Activated naive CD8-positive, alpha-beta T cell treated with anti-CD3 and anti-CD28 coated beads, Interleukin-2, amount 50 U/mL, for 24 hours (primary cell): ENCODE measurements around the gene ZNF519.
"Not testable (repeated sequence)": the region's sequence is repeated elsewhere in the genome, so short reads cannot be mapped to it uniquely, and the experiment has no call there.

Experiments used
- ATAC-seq: fragments of 150-1000 bp; cut with Tn5 transposase; one replicate; pipeline ENCODE4 v1.10.0; 2021
- DNase-seq: peaks from one replicate; pipeline ENCODE4 v3.0.0; 2021
- H3K27ac Mint-ChIP-seq: one replicate; pipeline ENCODE4 v1.8.0; 2021; ENCODE audit warnings: mild to moderate bottlenecking, mixed read lengths
- H3K27me3 Mint-ChIP-seq: one replicate; pipeline ENCODE4 v1.8.0; 2021; ENCODE audit warnings: mixed read lengths
- H3K36me3 Mint-ChIP-seq: one replicate; pipeline ENCODE4 v1.8.0; 2021; ENCODE audit warnings: low read depth, mixed read lengths
- H3K4me1 Mint-ChIP-seq: one replicate; pipeline ENCODE4 v1.8.0; 2021; ENCODE audit warnings: mixed read lengths
- H3K4me3 Mint-ChIP-seq: one replicate; pipeline ENCODE4 v1.8.0; 2021; ENCODE audit warnings: mild to moderate bottlenecking, moderate library complexity, mixed read lengths
- H3K9me3 Mint-ChIP-seq: one replicate; pipeline ENCODE4 v1.8.0; 2021; ENCODE audit warnings: mixed read lengths

The ZNF519 gene

GRCh38 chr18:14151564-14152113, 19.4 kb upstream of the ZNF519 start:
- not testable (repeated sequence) for H3K36me3 Mint-ChIP-seq, DNase-seq, H3K27ac Mint-ChIP-seq, H3K27me3 Mint-ChIP-seq, H3K4me3 Mint-ChIP-seq, H3K9me3 Mint-ChIP-seq, ATAC-seq, H3K4me1 Mint-ChIP-seq

DNA sequence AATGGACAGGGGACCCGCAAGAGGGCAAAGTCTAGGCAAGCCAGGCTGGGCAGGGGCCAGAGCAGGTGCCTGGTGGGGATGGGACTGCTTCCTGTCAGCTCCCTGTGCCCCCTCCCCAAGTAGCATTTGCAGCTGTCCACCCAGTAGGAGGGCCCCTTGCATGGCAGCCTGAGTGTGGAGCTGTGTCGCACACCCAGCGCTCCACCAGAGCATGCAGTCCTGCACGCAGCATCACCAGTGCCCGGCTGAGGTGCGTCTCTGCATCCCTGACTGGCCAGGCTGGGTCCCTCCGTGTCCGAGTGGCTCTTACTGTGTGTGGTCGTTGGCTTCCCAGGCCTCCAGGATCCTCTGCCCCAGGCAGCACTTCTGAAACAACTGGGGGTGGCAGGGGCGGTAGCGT, 18.5 kb upstream of the ZNF519 start:
- not testable (repeated sequence) for H3K36me3 Mint-ChIP-seq, H3K27me3 Mint-ChIP-seq, DNase-seq, H3K9me3 Mint-ChIP-seq, H3K27ac Mint-ChIP-seq, H3K4me1 Mint-ChIP-seq, H3K4me3 Mint-ChIP-seq
- ATAC-seq = peak; percentile 31

GRCh38 chr18:14149916-14150420, 17.7 kb upstream of the ZNF519 start:
- ATAC-seq, H3K27me3 Mint-ChIP-seq, DNase-seq, H3K4me3 Mint-ChIP-seq, H3K4me1 Mint-ChIP-seq, H3K27ac Mint-ChIP-seq, H3K36me3 Mint-ChIP-seq, H3K9me3 Mint-ChIP-seq: not testable (repeated sequence)

DNA sequence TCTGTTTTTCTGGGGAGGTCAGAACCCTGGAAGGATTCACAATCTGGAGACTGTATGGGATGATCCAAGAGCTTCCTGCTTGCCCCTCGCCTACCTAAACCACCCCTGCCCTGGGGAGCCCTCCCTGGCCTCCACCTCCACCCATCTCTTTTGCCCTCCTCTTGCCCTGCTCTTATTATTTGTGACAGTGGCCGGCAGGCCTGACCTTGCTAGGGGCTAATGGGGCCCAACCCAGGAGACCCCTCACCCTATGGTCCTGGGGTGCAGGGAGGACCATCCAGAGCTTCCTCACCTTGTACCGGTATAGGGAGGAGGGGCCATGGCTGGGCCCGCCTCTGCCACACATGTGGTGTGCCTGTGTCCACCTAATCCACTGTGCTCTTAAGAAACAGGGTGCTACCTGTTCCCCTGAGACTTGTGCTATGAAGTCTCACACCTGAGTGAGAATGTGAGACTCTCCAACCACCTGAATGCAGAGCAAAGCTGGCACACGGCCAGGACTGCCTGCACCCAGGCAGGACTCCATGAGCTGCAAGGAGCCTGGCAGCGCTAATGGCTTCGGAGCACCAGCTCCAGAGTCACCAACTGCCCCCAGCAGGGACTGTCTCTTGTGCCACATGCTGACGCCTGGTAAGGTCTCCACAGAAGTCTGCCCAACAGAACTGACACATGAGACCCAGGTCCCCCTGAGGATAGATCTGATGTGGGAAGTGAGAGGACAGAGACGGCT, 17.1 kb upstream of the ZNF519 start:
- H3K27me3 Mint-ChIP-seq, DNase-seq, H3K9me3 Mint-ChIP-seq, H3K4me3 Mint-ChIP-seq, H3K36me3 Mint-ChIP-seq, H3K4me1 Mint-ChIP-seq, ATAC-seq, H3K27ac Mint-ChIP-seq: not testable (repeated sequence)

DNA sequence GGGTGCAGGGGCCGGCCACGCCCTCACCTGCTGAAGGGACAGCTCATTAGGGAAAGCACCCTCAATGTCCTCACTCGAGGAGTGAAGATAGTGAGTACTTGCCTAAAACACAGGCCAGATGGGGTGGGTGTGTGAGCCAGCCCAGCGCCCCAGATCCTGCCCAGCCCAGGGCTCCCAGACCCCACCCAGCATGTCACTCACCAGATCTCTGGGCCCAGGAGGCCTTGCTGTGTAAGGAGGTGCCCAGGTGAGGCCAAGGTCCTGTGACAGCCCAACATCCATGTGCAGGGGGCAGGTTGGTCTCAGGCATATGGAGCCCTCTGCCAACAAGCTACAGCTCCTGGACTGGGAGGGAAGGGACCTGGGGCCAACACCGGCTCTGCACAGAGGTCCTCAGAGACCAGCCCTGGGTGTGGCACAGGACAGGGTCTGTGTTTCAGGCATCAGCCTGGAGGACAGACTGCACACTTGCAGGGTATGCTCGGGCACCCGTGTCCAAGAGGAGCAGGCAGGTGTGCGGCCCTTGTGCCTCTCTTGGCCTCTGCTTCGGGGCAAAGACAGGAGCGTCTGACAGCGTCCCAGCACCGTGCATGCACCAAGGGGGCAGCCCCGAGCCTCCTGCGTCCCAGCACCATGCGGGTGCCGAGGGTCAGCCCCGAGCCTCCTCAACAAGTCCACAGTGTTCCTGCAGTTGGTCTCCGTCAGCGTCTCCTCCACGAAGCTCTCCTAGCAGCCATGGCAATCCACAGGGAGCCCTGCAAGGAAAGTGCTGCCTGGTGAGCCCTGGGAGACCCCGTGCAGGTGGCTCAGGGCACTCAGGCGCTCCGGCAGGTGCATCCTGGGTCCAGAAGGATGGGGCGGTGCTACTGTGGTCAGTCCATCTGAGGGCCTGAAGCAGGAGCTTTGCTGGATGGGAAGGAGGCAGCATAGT, 16.0 kb upstream of the ZNF519 start:
- H3K36me3 Mint-ChIP-seq, H3K27ac Mint-ChIP-seq, H3K4me3 Mint-ChIP-seq, H3K9me3 Mint-ChIP-seq, ATAC-seq, H3K4me1 Mint-ChIP-seq, H3K27me3 Mint-ChIP-seq, DNase-seq: not testable (repeated sequence)

DNA sequence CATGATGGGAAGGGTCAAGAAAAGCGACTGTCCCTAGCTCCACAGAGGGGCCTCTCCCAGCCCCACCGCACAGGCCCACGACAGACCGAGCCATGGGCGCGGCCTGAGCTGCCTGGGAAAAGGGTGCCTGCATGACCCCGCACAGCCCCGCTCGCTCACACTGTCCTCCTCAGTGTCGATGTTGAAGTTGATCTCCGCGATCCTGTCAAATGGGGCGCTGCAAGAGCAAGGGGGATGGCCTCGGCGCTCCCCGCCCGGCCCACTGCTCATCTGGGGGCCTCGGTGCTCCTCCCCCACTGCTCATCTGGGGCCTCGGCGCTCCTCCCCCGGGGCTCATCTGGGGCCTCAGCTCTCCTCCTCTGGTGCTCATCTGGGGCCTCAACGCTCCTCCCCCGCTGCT, 14.5 kb upstream of the ZNF519 start:
- H3K36me3 Mint-ChIP-seq, H3K4me1 Mint-ChIP-seq, H3K4me3 Mint-ChIP-seq, ATAC-seq, H3K27ac Mint-ChIP-seq, H3K9me3 Mint-ChIP-seq, DNase-seq, H3K27me3 Mint-ChIP-seq: not testable (repeated sequence)

DNA sequence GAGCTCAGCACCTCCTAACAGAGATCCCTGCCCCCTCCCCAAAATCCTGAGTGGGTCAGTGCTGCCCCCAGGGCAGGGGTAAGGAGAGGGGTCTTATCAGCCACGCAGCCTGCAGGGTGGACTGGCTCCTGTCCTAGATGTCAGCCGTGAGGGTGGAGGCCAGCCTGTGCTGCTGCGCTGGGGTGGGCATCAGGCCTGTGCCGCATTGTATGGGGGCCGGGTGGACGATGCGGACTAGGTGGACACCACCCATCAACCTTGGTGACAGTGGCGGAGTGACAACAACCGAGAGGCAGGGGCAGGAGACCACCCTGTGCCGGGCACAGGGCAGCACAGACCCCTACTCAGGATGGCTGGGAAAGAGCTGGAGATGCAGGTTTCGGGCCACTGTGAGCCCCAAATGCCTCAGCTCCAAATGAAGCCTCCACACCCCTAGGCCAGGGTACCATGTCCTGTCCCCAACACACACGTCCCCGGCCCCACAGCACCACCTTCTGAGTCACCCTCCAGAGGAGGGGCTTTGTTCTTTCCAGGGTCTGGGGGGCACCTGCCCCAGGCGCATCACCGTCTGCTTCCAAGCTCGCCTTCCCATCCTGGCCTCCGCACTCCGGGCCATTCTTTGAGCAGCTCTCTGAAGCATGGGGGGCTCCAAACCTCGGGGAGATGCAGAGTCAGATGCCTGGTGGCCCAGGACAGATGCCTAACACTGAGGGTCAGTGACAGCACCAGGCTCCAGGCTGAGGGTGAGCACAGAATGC, 13.5 kb upstream of the ZNF519 start:
- not testable (repeated sequence) for H3K27ac Mint-ChIP-seq, ATAC-seq, H3K9me3 Mint-ChIP-seq, DNase-seq, H3K4me1 Mint-ChIP-seq, H3K36me3 Mint-ChIP-seq, H3K27me3 Mint-ChIP-seq, H3K4me3 Mint-ChIP-seq

DNA sequence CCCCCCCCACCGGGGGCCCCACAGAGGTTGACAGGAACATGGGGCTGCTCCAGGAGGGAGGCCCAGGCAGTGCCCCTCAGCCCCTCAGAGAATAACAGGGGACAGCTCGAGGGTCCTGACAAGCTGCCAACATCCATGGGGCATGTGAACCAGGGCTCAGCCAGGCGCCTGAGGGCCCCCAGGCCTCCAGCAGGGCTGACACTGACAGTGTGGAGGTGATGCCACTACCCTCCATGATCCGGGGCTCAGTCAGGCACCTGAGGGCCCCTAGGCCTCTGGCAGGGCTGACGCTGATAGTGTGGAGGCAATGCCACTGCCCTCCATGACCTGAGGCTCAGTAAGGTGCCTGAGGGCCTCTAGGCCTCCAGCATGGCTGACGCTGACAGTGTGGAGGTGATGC, 12.8 kb upstream of the ZNF519 start:
- ATAC-seq, H3K4me1 Mint-ChIP-seq, H3K36me3 Mint-ChIP-seq, H3K9me3 Mint-ChIP-seq, H3K27ac Mint-ChIP-seq, DNase-seq, H3K4me3 Mint-ChIP-seq, H3K27me3 Mint-ChIP-seq: not testable (repeated sequence)

DNA sequence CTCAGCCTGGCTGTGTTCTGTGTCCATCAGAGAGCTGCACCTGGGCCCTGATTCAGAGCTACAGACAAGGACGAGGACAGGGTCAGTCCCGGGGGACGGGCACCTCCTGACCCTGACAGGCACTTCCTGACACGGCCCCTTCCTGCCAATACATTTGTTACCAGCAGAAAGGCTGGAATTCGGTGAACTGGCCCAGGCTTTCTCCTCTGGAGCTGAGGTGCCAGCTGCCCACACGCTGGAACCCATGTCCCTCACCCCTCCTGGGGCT, 12.3 kb upstream of the ZNF519 start:
- Mint-ChIP-seq H3K27me3 (no peaks in the 10 kb centered on the region), H3K36me3 (no peaks in the 10 kb centered on the region), H3K4me1 (no peaks in the 10 kb centered on the region), H3K27ac (no peak overlapping the region), H3K9me3 (no peaks in the 10 kb centered on the region), H3K4me3 (no peak overlapping the region)
- ATAC-seq (no peak), DNase-seq (no peak)

- H3K4me3 Mint-ChIP-seq = not testable (repeated sequence)
Observed at GRCh38 chr18:14143871-14144627, 11.8 kb upstream of the ZNF519 start.

GRCh38 chr18:14143396-14143795, 11.2 kb upstream of the ZNF519 start:
- H3K27me3 Mint-ChIP-seq, H3K4me3 Mint-ChIP-seq, H3K36me3 Mint-ChIP-seq, ATAC-seq, H3K27ac Mint-ChIP-seq, DNase-seq, H3K4me1 Mint-ChIP-seq, H3K9me3 Mint-ChIP-seq: not testable (repeated sequence)

More at GRCh38 chr18:14143871-14144627, 11.8 kb upstream of the ZNF519 start:
- H3K4me1 Mint-ChIP-seq, H3K9me3 Mint-ChIP-seq, ATAC-seq, DNase-seq, H3K27me3 Mint-ChIP-seq, H3K36me3 Mint-ChIP-seq, H3K27ac Mint-ChIP-seq: not testable (repeated sequence)

- not testable (repeated sequence) for H3K9me3 Mint-ChIP-seq, H3K4me3 Mint-ChIP-seq, DNase-seq, H3K36me3 Mint-ChIP-seq, H3K4me1 Mint-ChIP-seq, H3K27me3 Mint-ChIP-seq, H3K27ac Mint-ChIP-seq, ATAC-seq
Observed at GRCh38 chr18:14142177-14142576, 9.9 kb upstream of the ZNF519 start.

DNA sequence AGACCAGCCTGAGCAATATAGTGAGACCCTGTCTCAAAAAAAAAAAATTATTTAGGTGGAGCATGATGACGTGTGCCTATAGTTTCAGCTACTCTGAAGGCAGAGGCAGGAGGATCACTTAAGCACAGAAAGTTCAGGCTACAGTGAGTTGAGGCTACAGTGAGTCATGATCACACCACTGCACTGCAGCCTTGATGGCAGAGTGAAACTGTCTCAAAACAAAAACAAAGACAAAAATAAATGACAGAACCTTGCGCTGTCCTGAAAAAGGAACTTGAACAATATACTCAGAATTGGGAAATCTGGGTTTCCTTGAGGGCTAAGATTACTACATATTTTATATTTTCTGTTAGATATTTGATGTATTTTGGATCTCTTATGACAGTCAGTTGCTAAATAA, 7.3 kb upstream of the ZNF519 start:
- DNase-seq, H3K36me3 Mint-ChIP-seq, ATAC-seq, H3K27ac Mint-ChIP-seq, H3K27me3 Mint-ChIP-seq, H3K4me3 Mint-ChIP-seq, H3K4me1 Mint-ChIP-seq, H3K9me3 Mint-ChIP-seq: not testable (repeated sequence)

DNA sequence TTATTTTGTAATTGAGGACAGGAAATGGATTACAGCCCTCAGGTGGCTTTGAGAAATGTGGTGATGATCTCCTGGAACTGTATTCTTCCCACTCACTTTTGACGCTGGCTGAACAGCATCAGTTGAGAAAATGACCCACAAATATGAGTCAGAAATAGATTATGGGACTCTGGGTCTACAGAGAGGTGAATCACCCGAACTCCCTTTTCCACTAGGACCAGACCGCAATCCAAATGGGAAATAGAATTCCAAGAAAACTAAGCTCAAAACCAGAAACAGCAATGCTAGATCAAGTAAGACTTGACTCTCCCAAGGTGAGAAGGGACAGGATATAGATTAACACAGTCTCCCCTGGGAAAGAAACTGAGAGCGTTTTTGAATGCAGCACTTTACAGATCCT, 5.7 kb upstream of the ZNF519 start:
- DNase-seq, H3K4me3 Mint-ChIP-seq, ATAC-seq, H3K27me3 Mint-ChIP-seq, H3K27ac Mint-ChIP-seq, H3K36me3 Mint-ChIP-seq, H3K9me3 Mint-ChIP-seq, H3K4me1 Mint-ChIP-seq: not testable (repeated sequence)
